ENCODE measurements around the gene PODXL2.

Gene PODXL2

GRCh38 chr3:127711896-127712295 lies 82.9 kb downstream of the PODXL2 start:
- peak; percentile 4 for DNase-seq

- peak; percentile 18 for DNase-seq
Measured at GRCh38 chr3:127712461-127712860, 83.5 kb downstream of the PODXL2 start.

GRCh38 chr3:127712881-127713771 lies 84.1 kb downstream of the PODXL2 start:
- DNase-seq: peak; percentile 22

- peak; percentile 27 for DNase-seq
Measured at GRCh38 chr3:127714125-127714571, 85.2 kb downstream of the PODXL2 start.

- no peak for DNase-seq
Measured at GRCh38 chr3:127714866-127715265, 85.9 kb downstream of the PODXL2 start.

GRCh38 chr3:127715532-127715931 lies 86.5 kb downstream of the PODXL2 start:
- DNase-seq: peak; percentile 18

- DNase-seq: no peak
Measured at GRCh38 chr3:127716384-127716783, 87.4 kb downstream of the PODXL2 start.

- peak; percentile 32 for DNase-seq
Measured at GRCh38 chr3:127717357-127718244, 88.6 kb downstream of the PODXL2 start.

- no peak for DNase-seq
Measured at GRCh38 chr3:127718245-127718915, 89.4 kb downstream of the PODXL2 start.

- DNase-seq: no peak
Measured at GRCh38 chr3:127718916-127719290, 89.9 kb downstream of the PODXL2 start.

- peak; percentile 3 for DNase-seq
Measured at GRCh38 chr3:127719369-127719768, 90.4 kb downstream of the PODXL2 start.

GRCh38 chr3:127720161-127720823 lies 91.3 kb downstream of the PODXL2 start:
- DNase-seq: no peak

- DNase-seq: peak; percentile 16
Measured at GRCh38 chr3:127720985-127721935, 92.3 kb downstream of the PODXL2 start.

GRCh38 chr3:127722091-127722784 lies 93.3 kb downstream of the PODXL2 start:
- peak; percentile 27 for DNase-seq
